Fibroblast of skin of left biceps (primary cell): ENCODE measurements around the gene ATP11A.
"Not testable (repeated sequence)": the region's sequence is repeated elsewhere in the genome, so short reads cannot be mapped to it uniquely, and the experiment has no call there.

Experiments
- DNase-seq, 2 experiments: peaks; one replicate each; pipeline ENCODE4 v3.0.0-alpha.2; 2013; ENCODE audit warnings: low read depth in 2 of 2

Gene ATP11A

DNA sequence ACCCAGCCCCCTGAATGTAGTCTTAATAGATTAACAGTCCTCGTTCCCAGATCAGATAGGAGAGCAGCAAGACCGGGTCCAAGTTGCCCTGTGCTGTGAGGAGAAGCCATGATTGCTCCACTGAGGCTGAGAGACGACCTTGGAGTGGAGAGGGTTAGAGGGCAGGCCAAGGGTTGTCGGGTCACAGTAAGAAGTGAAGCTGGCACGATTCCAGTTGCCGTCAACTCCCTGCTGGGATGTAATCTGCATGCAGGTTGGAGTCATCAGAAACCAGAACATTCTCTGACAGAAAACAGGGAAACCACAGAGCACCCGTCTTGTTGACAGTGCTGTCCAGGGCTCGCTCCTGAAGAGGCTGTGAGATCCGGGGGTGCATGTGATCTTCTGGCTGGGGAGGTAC is 19.0 kb upstream of the ATP11A start:
- no peak for DNase-seq

- DNase-seq = no peak
These were observed 18.5 kb upstream of the ATP11A start for GRCh38 chr13:112671359-112671758.

- DNase-seq = no peak
These were observed 17.1 kb upstream of the ATP11A start for GRCh38 chr13:112672651-112673284.

DNA sequence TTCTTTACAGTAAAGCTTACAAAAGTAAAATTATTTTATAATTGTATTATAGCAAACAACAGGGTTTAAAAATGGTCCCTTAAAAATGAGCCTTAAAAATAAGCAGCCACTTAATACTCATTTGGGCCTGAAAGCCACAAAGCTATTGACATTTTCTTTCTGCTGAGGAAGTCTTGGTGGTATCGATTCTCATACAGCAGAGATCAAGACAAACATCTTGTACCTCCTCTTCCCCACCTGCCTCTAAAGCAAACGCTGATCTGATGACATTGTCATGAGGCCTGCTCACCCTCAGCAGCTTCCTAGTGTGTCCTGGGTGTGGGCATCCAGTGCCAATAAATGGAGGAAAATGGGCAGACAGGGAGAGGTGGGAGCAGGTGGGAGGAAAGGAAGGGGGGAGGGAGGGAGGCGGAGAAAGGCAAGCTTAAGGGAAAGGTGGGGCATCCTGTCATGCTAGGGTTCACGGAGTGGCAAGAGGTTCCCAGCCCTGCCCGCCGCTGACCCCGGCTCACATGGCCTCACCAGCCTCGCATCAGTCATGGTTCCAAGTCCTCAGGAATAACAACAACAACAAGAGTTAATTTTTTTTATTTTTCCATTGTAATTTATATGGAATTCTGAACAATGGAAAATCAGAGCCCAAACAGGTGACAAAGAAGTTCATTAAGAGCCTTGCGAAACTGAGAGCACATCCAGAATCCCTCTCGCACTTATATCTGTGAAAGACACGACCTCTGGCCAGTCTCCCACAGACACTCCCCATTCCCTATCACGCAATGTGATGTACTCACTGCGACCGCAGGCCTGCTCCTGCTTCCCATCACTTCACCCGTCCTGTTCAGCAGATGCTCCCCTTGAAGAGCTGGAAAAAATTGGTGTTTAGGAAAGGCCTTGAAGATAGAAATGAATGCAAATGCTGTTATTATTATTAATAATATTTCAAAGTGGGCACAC is 15.1 kb upstream of the ATP11A start:
- DNase-seq = no peak

DNA sequence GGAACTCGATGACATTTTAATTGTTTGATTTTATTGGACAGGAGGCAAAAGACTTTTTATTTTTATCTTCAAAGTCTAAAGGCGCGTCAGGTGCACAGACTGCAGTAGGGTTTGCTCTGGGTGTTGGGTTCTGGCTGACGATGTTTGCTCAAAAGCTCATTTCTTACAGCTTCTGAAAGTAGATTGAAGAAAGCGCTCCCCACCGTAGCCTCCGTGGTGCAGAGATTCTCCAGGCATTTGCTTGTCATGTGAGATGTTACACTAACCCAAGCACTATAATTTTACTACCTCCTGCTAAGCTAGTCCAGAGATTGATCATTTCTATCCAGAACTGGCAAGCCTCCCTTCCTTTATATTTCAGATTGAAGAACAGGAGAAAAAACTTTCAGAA is 14.5 kb upstream of the ATP11A start:
- DNase-seq = no peak

DNA sequence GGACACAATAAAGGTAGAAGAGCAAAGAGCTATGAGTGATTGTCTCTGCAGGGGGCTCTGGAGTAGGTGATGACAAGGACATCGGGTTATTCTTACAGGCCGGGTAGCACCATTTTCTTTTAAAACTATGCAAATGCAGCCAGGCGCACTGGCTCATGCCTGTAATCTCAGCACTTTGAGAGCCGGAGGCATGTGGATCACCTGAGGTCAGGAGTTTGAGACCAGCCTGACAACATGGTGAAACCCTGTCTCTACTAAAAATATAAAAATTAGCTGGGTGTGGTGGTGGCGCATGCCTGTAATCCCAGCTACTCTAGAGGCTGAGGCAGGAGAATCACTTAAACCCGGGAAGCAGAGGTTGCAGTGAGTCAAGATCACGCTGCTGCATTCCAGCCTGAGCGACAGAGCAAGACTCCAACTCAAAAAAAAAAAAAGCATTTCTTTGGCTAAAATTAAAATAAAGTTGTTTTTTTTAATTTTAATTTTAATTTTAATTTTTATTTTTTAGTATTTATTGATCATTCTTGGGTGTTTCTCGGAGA is 12.3 kb upstream of the ATP11A start:
- not testable (repeated sequence) for DNase-seq

GRCh38 chr13:112679381-112679780 is 10.5 kb upstream of the ATP11A start:
- DNase-seq = no peak

GRCh38 chr13:112679932-112680677 is 9.7 kb upstream of the ATP11A start:
- DNase-seq = no peak

- no peak for DNase-seq
These were observed 9.0 kb upstream of the ATP11A start for GRCh38 chr13:112680741-112681360.

DNA sequence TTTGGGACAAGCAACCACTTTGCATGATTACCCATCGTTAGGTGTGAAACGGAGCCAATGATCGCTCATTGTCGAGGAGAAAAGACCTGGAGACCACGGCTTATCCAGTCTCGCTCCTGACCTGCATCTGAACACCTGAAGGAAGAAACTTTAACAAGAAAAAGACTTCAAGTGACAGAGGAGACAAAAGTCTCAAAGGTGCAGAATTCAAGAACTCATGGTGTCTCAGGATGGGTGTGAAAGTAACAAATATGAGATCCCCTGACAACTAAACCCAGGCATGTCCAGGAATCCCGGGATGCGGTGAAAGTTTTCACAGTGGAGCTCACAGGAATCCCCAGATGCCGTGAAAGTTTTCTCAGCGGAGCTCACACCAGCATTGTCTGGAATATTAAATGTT is 6.3 kb upstream of the ATP11A start:
- no peak for DNase-seq

GRCh38 chr13:112684071-112684845 is 5.6 kb upstream of the ATP11A start:
- DNase-seq = no peak

- not testable (repeated sequence) for DNase-seq
These were observed 4.5 kb upstream of the ATP11A start for GRCh38 chr13:112685189-112685805.

DNA sequence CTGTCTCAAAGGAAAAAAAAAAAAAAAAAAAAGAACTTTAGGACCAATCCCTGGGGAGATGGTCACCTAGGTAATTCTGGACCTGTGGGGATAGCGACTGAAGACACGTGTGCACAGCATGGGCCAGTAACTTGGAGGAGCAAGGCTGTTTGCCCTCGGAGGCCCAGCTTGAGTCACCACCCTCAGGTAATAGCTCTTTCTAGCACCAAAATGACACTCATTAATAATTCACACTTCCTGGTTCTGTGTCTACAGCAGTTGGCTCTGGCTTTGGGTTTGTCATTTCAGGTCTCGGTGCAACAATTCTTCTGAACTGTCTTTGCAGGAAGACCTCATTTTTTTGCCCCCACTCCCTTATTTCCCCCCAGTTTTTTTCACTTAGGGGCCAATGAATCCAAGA is 3.9 kb upstream of the ATP11A start:
- no peak for DNase-seq

- no peak for DNase-seq
These were observed 3.5 kb upstream of the ATP11A start for GRCh38 chr13:112686364-112686763.

DNA sequence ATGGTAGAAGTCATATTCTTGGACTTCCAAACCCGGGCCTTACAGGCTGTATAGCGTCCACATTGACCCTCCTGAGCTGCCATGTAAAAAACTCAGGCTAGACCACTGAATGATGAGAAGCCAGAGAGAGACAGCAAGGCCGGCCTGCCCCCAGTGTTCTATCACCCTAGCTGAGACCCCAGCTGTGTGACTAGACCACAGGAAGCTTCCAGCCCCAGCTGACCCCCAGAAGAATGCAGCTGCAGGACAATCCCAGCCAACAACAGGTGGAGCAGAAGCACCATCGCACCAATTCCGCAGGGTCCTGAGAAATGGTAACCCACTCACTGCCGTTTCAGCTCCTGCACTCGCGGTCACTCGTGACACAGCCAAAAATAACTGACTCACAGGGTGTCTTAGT is 2.9 kb upstream of the ATP11A start:
- DNase-seq = no peak

DNA sequence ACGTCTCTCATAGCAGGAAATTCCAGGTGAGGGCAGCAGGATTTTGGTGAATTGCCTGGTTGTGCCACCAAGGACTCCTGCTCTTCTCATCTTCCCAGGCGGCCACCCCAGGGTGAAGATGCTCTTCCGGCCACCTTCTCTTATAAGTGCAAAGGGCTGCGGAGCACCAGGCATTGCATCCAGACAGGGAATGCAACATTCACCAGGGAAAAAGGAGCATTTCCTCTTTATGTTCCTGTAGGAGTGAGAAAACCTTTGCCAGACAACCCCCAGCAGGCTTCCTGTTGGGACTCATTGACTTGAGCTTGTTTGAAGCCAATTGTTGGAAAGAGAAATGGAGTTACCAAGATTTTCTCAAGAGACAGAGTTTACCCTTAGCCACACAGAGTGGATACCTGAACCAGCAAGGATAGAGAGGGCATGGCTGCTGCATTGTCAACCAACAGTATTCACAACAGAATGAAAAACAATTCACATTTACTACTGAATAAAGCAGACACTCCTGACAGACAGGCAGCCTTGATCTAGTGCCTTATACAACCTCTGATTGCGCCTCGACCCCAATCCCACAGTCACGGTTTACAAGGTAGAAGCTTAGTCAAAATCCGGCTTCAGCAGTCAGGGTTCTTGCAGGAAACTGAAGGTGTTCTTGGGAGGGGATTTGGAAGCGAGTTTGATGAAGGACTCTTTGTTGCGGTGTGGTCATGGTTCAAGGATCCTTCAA is 1.8 kb upstream of the ATP11A start:
- no peak for DNase-seq

DNA sequence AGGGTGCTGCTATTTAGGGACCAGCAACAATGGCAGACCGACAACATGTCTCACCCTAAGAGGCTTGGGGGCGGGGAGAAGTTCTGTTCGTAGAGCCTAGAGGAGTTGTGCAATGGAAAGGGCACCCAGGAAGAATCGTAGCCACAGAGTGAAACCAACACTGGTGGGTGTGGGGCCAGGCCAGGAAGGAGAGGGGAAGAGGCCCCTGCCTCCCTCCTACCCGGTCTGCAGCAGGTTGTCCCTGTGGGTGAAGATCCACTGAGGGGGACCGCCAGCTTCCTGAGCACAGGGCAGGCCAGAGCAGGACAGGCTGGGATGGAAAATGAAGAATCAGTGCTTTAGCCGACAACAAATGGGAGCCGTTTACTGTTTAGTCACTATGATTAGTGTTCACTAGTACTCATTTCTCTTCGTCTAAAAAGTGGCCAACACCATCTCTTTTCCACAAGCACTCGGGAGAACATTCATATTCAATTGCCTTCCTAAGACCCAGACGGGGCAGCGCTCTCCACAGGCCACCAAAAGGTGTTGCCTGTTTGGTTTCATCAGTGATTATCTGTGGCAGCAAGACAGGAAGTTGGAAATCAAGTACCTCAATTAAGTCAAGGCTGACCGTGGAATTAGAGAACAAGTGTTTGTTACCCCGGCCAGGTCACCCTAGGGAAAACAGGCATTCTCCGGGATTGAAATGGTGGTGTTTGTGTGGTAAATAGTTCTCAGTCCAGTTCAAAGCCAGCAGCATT is 1.1 kb upstream of the ATP11A start:
- DNase-seq = no peak

DNA sequence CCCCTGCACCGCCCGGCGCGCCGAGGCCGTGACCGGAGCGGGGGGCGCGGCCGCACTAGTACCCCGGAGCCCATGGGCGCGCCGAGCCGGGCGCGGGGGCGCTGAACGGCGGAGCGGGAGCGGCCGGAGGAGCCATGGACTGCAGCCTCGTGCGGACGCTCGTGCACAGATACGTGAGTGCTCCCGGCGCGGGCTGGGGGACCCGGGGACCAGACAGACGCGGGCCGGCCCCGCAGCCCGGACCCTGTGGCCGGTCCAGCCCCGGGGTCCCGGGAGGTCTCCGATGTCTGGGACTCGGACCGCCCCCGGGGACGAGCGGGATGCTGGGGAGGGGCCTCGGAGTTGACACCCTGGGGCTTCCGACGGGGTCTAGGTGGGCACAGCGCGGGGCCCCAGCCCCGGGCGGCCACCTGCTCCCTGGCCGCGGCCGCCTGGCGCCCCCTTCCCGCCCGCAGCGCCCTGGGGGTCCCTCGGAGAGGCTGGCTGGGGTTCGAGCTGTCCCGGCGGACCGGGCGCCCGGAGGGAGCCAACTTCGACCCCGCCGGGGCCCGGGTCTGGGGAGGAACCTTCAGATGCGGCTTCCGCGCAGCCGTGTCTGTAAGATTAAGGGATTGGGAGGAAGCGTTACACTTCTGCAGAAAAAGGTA is 568 bp downstream of the ATP11A start:
- peak in 1 of 2 experiments; percentile 10 for DNase-seq

DNA sequence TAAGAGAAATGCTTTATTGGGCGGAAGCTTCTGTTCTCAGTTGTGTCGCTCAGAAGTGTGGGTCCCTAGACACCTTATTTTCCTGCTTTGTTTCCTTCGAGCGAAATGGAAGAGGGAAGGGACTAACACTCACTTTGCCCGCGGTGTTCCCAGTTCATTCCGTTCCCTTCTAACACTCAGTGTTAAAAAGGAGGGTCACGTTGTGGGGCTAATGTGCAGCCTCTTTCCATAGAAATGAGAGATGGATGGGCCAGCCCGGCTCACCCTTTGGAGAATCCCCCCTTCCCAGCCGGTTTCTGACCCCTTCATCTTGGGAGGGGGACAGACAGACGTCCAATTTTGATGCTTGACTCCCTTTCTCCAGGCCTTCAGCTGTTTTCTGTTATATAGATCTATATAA is 2.3 kb downstream of the ATP11A start:
- DNase-seq = no peak
